CD8-positive, alpha-beta memory T cell (primary cell): ENCODE results near the gene SFMBT2. TPM values are rescaled to one million over a fixed set of nuclear protein-coding genes. Genes with fewer than 3 reads are reported as not detected.
"Not testable (repeated sequence)": the region's sequence is repeated elsewhere in the genome, so short reads cannot be mapped to it uniquely, and the experiment has no call there.

ENCODE experiments used
- CTCF ChIA-PET: fragments of 350-600 bp; sonication (Branson Sonifier 250); formaldehyde crosslinking; loops from one replicate; lab custom pipeline; 2021; ENCODE audit warnings: antibody characterized with exemption; lab: Charles Lee
- POLR2A ChIA-PET: fragments of 350-600 bp; sonication (Branson Sonifier 250); formaldehyde crosslinking; loops from one replicate; lab custom pipeline; 2021; ENCODE audit warnings: antibody characterized with exemption; lab: Charles Lee
- DNase-seq, 5 donors: peaks; one replicate each; pipeline versions ENCODE4 v3.0.0 to v3.0.0-alpha.2; 2020 to 2022; ENCODE audit warnings: mixed read lengths in 1 of 5
- H3K27ac ChIP-seq: one replicate; pipeline ENCODE4 v1.7.0; 2013; ENCODE audit warnings: low read depth, mild to moderate bottlenecking, low read length, moderate library complexity
- H3K27me3 ChIP-seq: 2 replicates; pipeline ENCODE4 v1.7.0; 2013; ENCODE audit warnings: low read length, mild to moderate bottlenecking; ENCODE audit not compliant: insufficient read depth, poor library complexity, severe bottlenecking
- H3K36me3 ChIP-seq: 2 replicates; pipeline ENCODE4 v1.7.0; 2013; ENCODE audit warnings: mild to moderate bottlenecking, low read length, moderate library complexity; ENCODE audit not compliant: insufficient read depth
- H3K4me1 ChIP-seq: 2 replicates; pipeline ENCODE4 v1.7.0; 2013; ENCODE audit warnings: mild to moderate bottlenecking, low read length, moderate library complexity; ENCODE audit not compliant: insufficient read depth
- H3K4me3 ChIP-seq: 2 replicates; pipeline ENCODE4 v1.7.0; 2013; ENCODE audit warnings: mild to moderate bottlenecking, low read length
- H3K9me3 ChIP-seq: 2 replicates; pipeline ENCODE4 v1.7.0; 2013; ENCODE audit warnings: mild to moderate bottlenecking, low read length
- H3K27ac Mint-ChIP-seq, 8 donors: one replicate each; pipeline ENCODE4 v1.8.0; 2020 to 2021; ENCODE audit warnings: mixed read lengths in 8 of 8, mild to moderate bottlenecking in 6 of 8, inconsistent platforms in 3 of 8, moderate library complexity in 3 of 8
- H3K27me3 Mint-ChIP-seq, 2 donors: one replicate each; pipeline ENCODE4 v1.8.0; 2020 to 2021; ENCODE audit warnings: mixed read lengths in 2 of 2, mild to moderate bottlenecking in 1 of 2, moderate library complexity in 1 of 2
- H3K36me3 Mint-ChIP-seq, 3 donors: one replicate each; pipeline ENCODE4 v1.8.0; 2020 to 2021; ENCODE audit warnings: mixed read lengths in 3 of 3, inconsistent platforms in 1 of 3, mild to moderate bottlenecking in 1 of 3
- H3K4me1 Mint-ChIP-seq, 3 donors: one replicate each; pipeline ENCODE4 v1.8.0; 2020 to 2021; ENCODE audit warnings: mixed read lengths in 3 of 3, inconsistent platforms in 1 of 3, mild to moderate bottlenecking in 1 of 3
- H3K4me3 Mint-ChIP-seq, 7 donors: one replicate each; pipeline ENCODE4 v1.8.0; 2020 to 2021; ENCODE audit warnings: mixed read lengths in 7 of 7, mild to moderate bottlenecking in 6 of 7, moderate library complexity in 4 of 7, inconsistent platforms in 2 of 7
- H3K9me3 Mint-ChIP-seq, 5 donors: one replicate each; pipeline ENCODE4 v1.8.0; 2020 to 2022; ENCODE audit warnings: mixed read lengths in 5 of 5, mild to moderate bottlenecking in 3 of 5, moderate library complexity in 2 of 5, inconsistent platforms in 1 of 5
- polyA plus RNA-seq: library from polyadenylated mRNA; unstranded; fragments of 300-500 nt; fragmentation: Illumina TruSeq; gene quantifications from one replicate; pipeline ENCODE4 v1.2.3, GENCODE V29; 2021
- total RNA-seq, 2 experiments: library from RNA; stranded (reverse); gene quantifications; one replicate each; pipeline ENCODE4 v1.2.3, GENCODE V29; 2021

SFMBT2 gene
- total and polyA plus RNA-seq, 3 experiments from 2014 or later, result 4.9 to 18.3 (median 17.4) TPM

DNA sequence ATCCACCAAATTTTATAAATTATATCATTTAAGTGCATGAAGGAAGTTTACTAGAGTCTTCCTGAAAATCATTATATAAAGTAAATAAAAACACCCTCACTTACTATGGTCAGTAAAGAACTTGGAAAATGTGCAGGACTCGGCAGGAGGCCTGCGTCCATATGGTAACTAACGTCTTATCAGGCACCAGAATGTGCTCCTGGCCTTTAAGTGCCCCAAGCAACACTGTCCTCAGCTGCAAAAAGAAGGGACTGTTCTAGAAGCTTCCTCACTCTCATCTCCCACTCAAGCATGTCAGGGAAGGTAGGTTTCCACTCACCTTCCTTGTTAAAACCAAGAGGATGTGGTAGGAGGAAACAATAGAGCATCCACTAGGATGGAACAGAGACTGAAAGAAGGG, 11.3 kb downstream of the SFMBT2 start:
- ChIA-PET POLR2A (no interaction called here), CTCF (interaction anchor here (0.8 to 1.8 kb wide), 2 partner anchors 9 to 12 kb away, joined by 3 to 5 read pairs; no protein-coding TSS in a partner anchor)
- H3K4me1 ChIP-seq, result no peaks in the 10 kb centered on the region
- Mint-ChIP-seq H3K9me3 (no peaks in the 10 kb centered on the region), H3K4me1 (peaks cover 55 to 83% (median 79%) of the 10 kb centered on the region in 3 donors), H3K4me3 (no peak overlapping the region), H3K27ac (peak overlapping the region in 2 of 8 donors; percentile 38 to 42), H3K36me3 (peaks cover 0 to 20% (median 14%) of the 10 kb centered on the region in 3 donors), H3K27me3 (no peaks in the 10 kb centered on the region)
- H3K36me3 ChIP-seq, result no peaks in the 10 kb centered on the region
- H3K27ac ChIP-seq, result no peak overlapping the region
- no peak overlapping the region for H3K4me3 ChIP-seq
- DNase-seq, result no peak
- no peaks in the 10 kb centered on the region for H3K27me3 ChIP-seq
- no peaks in the 10 kb centered on the region for H3K9me3 ChIP-seq

DNA sequence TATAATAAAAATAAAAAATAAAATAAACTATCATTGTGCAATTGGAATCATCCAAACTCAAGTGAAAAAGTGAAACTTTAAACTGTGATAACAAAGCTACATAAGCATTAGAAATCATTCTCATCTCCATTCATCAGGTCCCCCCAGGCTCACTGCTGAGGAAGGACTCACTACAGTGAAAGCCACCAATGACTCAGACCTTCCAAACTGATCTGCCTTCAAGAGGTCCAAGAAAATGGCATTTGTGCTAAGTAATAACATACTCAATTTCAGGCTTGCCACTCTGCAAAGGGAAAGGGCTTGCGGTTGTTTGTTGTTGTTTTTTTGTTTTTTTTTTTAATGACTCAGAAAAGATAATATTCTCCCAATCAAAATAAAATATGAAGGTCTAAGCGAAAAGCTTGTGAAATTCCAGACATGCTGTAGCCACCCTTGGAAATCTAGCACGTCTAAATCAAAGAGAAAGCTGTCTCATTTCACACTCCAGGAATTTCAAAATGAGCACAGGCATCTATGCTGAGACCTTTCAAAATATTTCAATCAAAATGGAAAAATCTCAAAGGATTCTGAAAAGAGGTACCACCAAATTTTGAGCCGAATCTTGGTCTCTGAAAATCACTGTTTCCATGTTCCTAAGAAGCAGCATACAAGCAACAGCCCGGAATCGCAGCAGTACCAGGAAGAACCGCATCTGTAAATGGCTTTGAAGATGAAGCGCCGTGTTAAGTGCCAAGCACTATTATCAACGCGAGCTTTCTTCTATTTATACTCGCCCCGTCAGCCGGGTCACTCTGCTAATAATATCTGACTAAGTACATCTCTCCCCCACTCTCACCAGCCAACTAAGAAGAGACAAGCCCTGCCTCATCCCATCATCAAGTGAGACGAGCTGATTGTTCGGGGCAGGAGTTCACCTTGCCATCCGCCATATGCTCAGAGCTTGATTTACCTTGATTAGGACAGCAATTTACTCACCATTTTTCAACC, 13.5 kb downstream of the SFMBT2 start:
- H3K27ac ChIP-seq, result no peak overlapping the region
- Mint-ChIP-seq H3K4me3 (no peak overlapping the region), H3K36me3 (peaks cover 0 to 14% (median 9%) of the 10 kb centered on the region in 3 donors), H3K27ac (peak overlapping the region in 2 of 8 donors; percentile 7 to 66), H3K4me1 (peaks cover 51 to 79% (median 70%) of the 10 kb centered on the region in 3 donors), H3K9me3 (no peaks in the 10 kb centered on the region), H3K27me3 (no peaks in the 10 kb centered on the region)
- no peak overlapping the region for H3K4me3 ChIP-seq
- DNase-seq, result no peak
- CTCF ChIA-PET, result no interaction called here
- no peaks in the 10 kb centered on the region for H3K4me1 ChIP-seq
- POLR2A ChIA-PET, result no interaction called here
- no peaks in the 10 kb centered on the region for H3K9me3 ChIP-seq
- H3K36me3 ChIP-seq, result no peaks in the 10 kb centered on the region
- H3K27me3 ChIP-seq, result no peaks in the 10 kb centered on the region

DNA sequence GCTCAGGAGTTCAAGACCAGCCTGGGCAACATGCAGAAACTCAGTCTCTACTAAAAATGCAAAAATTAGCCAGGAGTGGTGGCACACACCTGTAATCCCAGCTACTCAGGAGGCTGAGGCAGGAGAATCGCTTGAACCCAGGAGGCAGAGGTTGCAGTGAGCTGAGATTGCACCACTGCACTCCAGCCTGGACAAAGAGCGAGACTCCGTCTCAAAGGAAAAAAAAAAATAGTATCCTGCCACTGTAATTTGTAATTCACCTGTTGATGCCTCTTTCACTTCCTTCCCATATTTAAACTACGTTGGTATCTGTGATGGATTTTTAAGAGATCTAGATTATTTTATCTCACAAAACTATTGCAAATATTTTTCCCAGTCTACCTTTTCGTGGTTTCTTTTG, 18.5 kb downstream of the SFMBT2 start:
- peaks cover 50 to 81% (median 73%) of the 10 kb centered on the region in 3 donors for H3K4me1 Mint-ChIP-seq

DNA sequence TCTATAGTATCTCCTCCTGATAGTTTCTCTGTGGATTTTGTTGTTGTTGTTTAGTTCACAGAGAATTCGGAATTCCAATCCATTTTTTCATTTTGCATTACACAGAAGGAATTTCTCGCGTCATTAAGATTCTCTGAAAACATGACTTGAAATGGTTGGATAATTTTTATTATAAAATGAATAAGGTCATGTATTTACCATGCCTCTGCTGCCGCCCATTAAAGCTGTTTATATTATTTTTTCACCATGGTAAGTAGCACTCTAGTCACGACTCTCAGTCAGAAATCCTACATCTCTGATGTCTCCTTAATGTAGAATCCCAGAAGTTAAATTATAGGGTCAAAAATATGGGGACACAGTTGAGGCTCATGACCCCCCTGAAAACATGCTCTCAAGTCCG, 19.1 kb downstream of the SFMBT2 start:
- DNase-seq, result no peak
- Histone ChIP-seq H3K4me1 (peaks cover 39% of the 10 kb centered on the region), H3K36me3 (no peaks in the 10 kb centered on the region), H3K4me3 (no peak overlapping the region), H3K9me3 (no peaks in the 10 kb centered on the region), H3K27ac (no peak overlapping the region), H3K27me3 (no peaks in the 10 kb centered on the region)
- Mint-ChIP-seq H3K4me3 (no peak overlapping the region), H3K27me3 (no peaks in the 10 kb centered on the region), H3K36me3 (peaks cover 0 to 7% (median 0%) of the 10 kb centered on the region in 3 donors), H3K27ac (peak overlapping the region in 2 of 8 donors; percentile 9 to 48), H3K4me1 (peaks cover 50 to 83% (median 73%) of the 10 kb centered on the region in 3 donors), H3K9me3 (no peaks in the 10 kb centered on the region)
- CTCF ChIA-PET, result no interaction called here
- POLR2A ChIA-PET, result no interaction called here

More for the DNA sequence above, 18.5 kb downstream of the SFMBT2 start:
- H3K27me3 Mint-ChIP-seq, H3K36me3 ChIP-seq, H3K4me3 Mint-ChIP-seq, H3K27me3 ChIP-seq, H3K9me3 ChIP-seq, CTCF ChIA-PET, H3K36me3 Mint-ChIP-seq, POLR2A ChIA-PET, H3K27ac ChIP-seq, H3K9me3 Mint-ChIP-seq, DNase-seq, H3K4me3 ChIP-seq: not testable (repeated sequence)
- peaks cover 36% of the 10 kb centered on the region for H3K4me1 ChIP-seq
- H3K27ac Mint-ChIP-seq, result peak overlapping the region in 4 of 8 donors; percentile 2 to 9 (median 5)

DNA sequence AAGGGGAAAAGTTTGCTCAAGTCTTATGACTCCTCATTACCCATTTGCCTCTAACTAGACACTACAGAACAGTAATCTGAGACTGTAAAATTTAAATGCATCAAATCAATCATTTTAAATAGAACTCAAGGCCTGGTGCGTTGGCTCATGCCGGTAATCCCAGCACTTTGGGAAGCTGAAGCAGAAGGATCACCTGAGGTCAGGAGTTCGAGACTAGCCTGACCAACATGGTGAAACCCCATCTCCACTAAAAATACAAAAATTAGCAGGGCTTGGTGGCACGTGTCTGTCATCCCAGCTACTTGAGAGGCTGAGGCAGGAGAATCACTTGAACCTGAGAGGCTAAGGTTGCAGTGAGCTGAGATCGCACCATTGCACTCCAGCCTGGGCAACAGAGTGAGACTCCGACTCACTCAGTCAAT, 20.1 kb downstream of the SFMBT2 start:
- H3K27ac ChIP-seq, H3K4me3 ChIP-seq, POLR2A ChIA-PET, DNase-seq, H3K36me3 ChIP-seq, H3K9me3 ChIP-seq, H3K27me3 Mint-ChIP-seq, H3K4me3 Mint-ChIP-seq, H3K27me3 ChIP-seq, H3K36me3 Mint-ChIP-seq, H3K9me3 Mint-ChIP-seq: not testable (repeated sequence)
- CTCF ChIA-PET, result interaction anchor here (1.1 kb wide), 1 partner anchor 49 kb away, joined by 3 read pairs; no protein-coding TSS in a partner anchor
- H3K4me1 ChIP-seq, result peaks cover 44% of the 10 kb centered on the region
- Mint-ChIP-seq H3K27ac (peak overlapping the region in 4 of 8 donors; percentile 7 to 79 (median 26)), H3K4me1 (peaks cover 51 to 80% (median 70%) of the 10 kb centered on the region in 3 donors)

DNA sequence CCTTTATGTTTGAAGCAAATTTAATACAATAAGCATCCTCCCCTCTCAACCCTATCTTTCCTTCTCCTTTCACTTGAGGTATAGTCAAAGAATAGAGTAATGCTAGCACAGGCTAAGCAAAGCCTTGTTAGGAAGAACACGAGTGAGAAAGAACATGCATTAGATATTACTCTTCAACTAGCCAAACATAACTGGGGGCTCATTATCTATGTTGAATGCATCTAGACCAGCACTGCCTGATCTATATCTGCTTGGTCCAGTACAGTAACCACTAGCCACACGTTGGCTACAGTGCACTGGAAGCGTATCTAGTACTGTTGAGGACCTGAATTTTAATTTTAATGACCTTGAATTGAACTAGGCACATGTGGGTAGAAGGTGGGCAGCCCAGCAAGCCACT, 21.0 kb downstream of the SFMBT2 start:
- no peaks in the 10 kb centered on the region for H3K9me3 Mint-ChIP-seq
- H3K4me3 ChIP-seq, result no peak overlapping the region
- H3K27me3 Mint-ChIP-seq, result no peaks in the 10 kb centered on the region
- H3K27ac Mint-ChIP-seq, result peak overlapping the region; percentile 5 to 97 (median 80)
- peaks cover 53 to 82% (median 71%) of the 10 kb centered on the region in 3 donors for H3K4me1 Mint-ChIP-seq
- H3K4me1 ChIP-seq, result peaks cover 48% of the 10 kb centered on the region
- no peaks in the 10 kb centered on the region for H3K27me3 ChIP-seq
- H3K27ac ChIP-seq, result no peak overlapping the region
- H3K9me3 ChIP-seq, result no peaks in the 10 kb centered on the region
- DNase-seq, result no peak
- H3K36me3 Mint-ChIP-seq, result peaks cover 0 to 5% (median 2%) of the 10 kb centered on the region in 3 donors
- H3K36me3 ChIP-seq, result no peaks in the 10 kb centered on the region
- H3K4me3 Mint-ChIP-seq, result peak overlapping the region in 5 of 7 donors; percentile 3 to 56 (median 48)
- CTCF ChIA-PET, result interaction anchor here (1.1 to 1.4 kb wide), 2 partner anchors 48 to 268 kb away, joined by 3 read pairs; no protein-coding TSS in a partner anchor
- POLR2A ChIA-PET, result interaction anchor here (0.9 kb wide), 1 partner anchor 21 kb away, joined by 6 read pairs; the partner anchor contains the start of gene SFMBT2

DNA sequence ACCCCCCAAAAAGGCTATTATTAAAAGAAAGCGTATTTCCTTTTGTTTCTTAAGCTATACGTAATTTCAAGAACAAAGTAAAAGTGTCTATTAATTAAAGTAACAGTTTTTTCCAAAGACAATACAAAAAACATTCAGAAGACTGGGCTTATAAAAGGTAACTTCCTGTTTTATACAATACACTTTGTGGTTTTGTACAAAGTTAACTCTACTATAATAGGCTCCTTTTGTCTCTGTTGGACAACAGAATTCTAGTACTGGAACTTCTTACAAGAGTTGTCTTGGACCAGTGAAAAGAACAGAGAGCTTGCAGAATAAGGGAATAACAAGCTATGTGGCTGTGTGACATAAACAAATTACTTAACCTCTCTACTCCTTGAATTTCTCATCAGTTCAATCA, 21.5 kb downstream of the SFMBT2 start:
- Histone ChIP-seq H3K27ac (no peak overlapping the region), H3K27me3 (no peaks in the 10 kb centered on the region), H3K9me3 (no peaks in the 10 kb centered on the region), H3K4me3 (no peak overlapping the region), H3K36me3 (no peaks in the 10 kb centered on the region), H3K4me1 (peaks cover 53% of the 10 kb centered on the region)
- ChIA-PET POLR2A (interaction anchor here (0.9 kb wide), 1 partner anchor 21 kb away, joined by 6 read pairs; the partner anchor contains the start of gene SFMBT2), CTCF (interaction anchor here (1.1 to 1.4 kb wide), 2 partner anchors 48 to 268 kb away, joined by 3 read pairs; no protein-coding TSS in a partner anchor)
- Mint-ChIP-seq H3K9me3 (no peaks in the 10 kb centered on the region), H3K27ac (peak overlapping the region in 7 of 8 donors; percentile 5 to 97 (median 83)), H3K4me1 (peaks cover 53 to 82% (median 71%) of the 10 kb centered on the region in 3 donors), H3K4me3 (peak overlapping the region in 6 of 7 donors; percentile 3 to 56 (median 40)), H3K27me3 (no peaks in the 10 kb centered on the region), H3K36me3 (peaks cover 0 to 5% (median 2%) of the 10 kb centered on the region in 3 donors)
- no peak for DNase-seq
